Measurements from ENCODE around the gene CEP70.
"Not testable (repeated sequence)": the region's sequence is repeated elsewhere in the genome, so short reads cannot be mapped to it uniquely, and the experiment has no call there.

GRCh38 chr3:138569624-138570023 is 24.4 kb downstream of the CEP70 start:
- not testable (repeated sequence) for TF ChIP-seq EZH2 (IDR thresholded peaks at IDR 0.05; ENCODE audit: insufficient read depth, poor library complexity, severe bottlenecking); EZH2phosphoT487 (IDR thresholded peaks at IDR 0.05; ENCODE audit: insufficient read depth, low read depth)

Data from GM23248 (cell line).